HFF-Myc (cell line): ENCODE data around the gene SH3TC1.

Experiments used
- DNase-seq: peaks from one replicate; pipeline ENCODE4 v3.0.0-alpha.2; 2011; ENCODE audit warnings: low read depth; ENCODE audit errors: extremely low read depth
- H3K4me3 ChIP-seq: replicated peaks from 2 replicates; pipeline ENCODE4 v1.5.1; 2011; ENCODE audit warnings: low read depth, mild to moderate bottlenecking, control low read depth, low read length
- CTCF ChIP-seq: IDR thresholded peaks from 2 replicates; pipeline ENCODE4 v1.5.1; 2012; ENCODE audit warnings: mild to moderate bottlenecking, low read depth, low read length, control low read depth; ENCODE audit errors: missing control alignments

The SH3TC1 gene

GRCh38 chr4:8231551-8232049, 32.5 kb downstream of the SH3TC1 start:
- no peak for DNase-seq
- TF ChIP-seq CTCF = no peak
- H3K4me3 ChIP-seq = no peak overlapping the region

- no peak overlapping the region for H3K4me3 ChIP-seq
- TF ChIP-seq CTCF = no peak
- no peak for DNase-seq
These were observed 33.7 kb downstream of the SH3TC1 start for GRCh38 chr4:8232748-8233147.

GRCh38 chr4:8233672-8234484, 34.8 kb downstream of the SH3TC1 start:
- TF ChIP-seq CTCF = no peak
- no peak for DNase-seq
- no peak overlapping the region for H3K4me3 ChIP-seq

DNA sequence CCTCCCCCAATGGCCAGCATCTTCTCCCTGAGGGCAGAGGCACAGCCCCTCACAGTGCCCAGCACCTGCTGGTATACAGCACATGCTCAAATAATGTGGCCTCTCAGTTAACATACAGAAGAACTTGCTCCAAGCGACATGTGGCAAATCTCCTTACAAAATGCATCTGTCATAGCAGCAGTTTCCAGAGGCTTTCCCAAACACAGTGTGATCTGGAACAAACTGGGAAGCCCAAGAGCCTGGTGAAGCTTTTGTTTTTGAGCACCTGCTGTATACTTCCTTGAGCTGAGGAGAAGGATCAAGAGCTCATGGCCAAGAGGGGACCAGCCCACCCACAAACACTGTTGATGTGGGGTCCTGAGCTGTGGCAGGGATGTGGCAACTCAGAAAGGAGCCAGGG, 35.6 kb downstream of the SH3TC1 start:
- DNase-seq = no peak
- no peak overlapping the region for H3K4me3 ChIP-seq
- TF ChIP-seq CTCF = no peak

- no peak for TF ChIP-seq CTCF
- no peak overlapping the region for H3K4me3 ChIP-seq
- DNase-seq = no peak
These were observed 36.1 kb downstream of the SH3TC1 start for GRCh38 chr4:8235224-8235623.

DNA sequence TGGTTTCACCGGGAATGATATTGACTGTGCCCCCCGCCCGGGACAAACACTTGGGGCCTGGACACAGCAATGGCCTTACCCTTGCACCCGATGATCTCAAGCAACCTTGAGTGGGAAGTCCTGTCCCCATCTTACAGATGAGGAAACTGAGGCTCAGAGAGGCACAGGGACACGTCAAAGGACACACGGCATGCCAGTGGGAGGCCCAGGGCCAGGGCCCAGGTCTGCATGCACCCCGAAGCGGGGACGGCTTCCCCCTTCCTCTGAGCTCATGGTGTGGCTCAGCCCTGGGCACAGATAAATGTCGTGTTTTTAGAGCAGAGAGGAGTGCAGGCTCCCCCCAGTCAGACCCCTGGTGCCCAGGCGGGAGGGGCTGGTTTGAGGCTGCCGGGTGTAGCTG, 36.6 kb downstream of the SH3TC1 start:
- DNase-seq = no peak
- TF ChIP-seq CTCF = no peak
- H3K4me3 ChIP-seq = no peak overlapping the region
